RWPE2 (cell line): ENCODE data around the gene WNT16.

ENCODE experiments used
- ATAC-seq: fragments of 200-7000 bp; cut with Tn5 transposase; 3 replicates; pipeline ENCODE4 v1.9.1; 2021; ENCODE audit warnings: low read depth
- DNase-seq: peaks from one replicate; pipeline ENCODE4 v3.0.0-alpha.2; 2020; ENCODE audit warnings: low spot score
- H3K27ac ChIP-seq: fragments of 450-650 bp; 2 replicates; pipeline ENCODE4 v1.5.1; 2017; ENCODE audit warnings: mild to moderate bottlenecking; ENCODE audit not compliant: poor library complexity, severe bottlenecking
- H3K27me3 ChIP-seq: fragments of 250-450 bp; sonication (Bioruptor Pico); 2 replicates; pipeline ENCODE4 v1.5.1; 2021; ENCODE audit warnings: mild to moderate bottlenecking, moderate library complexity; ENCODE audit not compliant: insufficient read depth, poor library complexity, severe bottlenecking
- H3K36me3 ChIP-seq: fragments of 250-450 bp; sonication (Bioruptor Pico); 2 replicates; pipeline ENCODE4 v1.5.1; 2020; ENCODE audit warnings: low read depth, mild to moderate bottlenecking, moderate library complexity
- H3K4me1 ChIP-seq: fragments of 250-450 bp; sonication (Bioruptor Pico); 2 replicates; pipeline ENCODE4 v1.5.1; 2021; ENCODE audit warnings: mild to moderate bottlenecking, moderate library complexity; ENCODE audit not compliant: insufficient read depth, poor library complexity, severe bottlenecking
- H3K4me3 ChIP-seq: fragments of 250-450 bp; sonication (Bioruptor Pico); 2 replicates; pipeline ENCODE4 v1.5.1; 2021; ENCODE audit warnings: mild to moderate bottlenecking, moderate library complexity; ENCODE audit not compliant: severe bottlenecking
- H3K9me3 ChIP-seq: fragments of 250-450 bp; sonication (Bioruptor Pico); 2 replicates; pipeline ENCODE4 v1.5.1; 2021; ENCODE audit warnings: mild to moderate bottlenecking, moderate library complexity; ENCODE audit not compliant: severe bottlenecking
- CTCF ChIP-seq: fragments of 450-650 bp; IDR thresholded peaks from one replicate; pipeline ENCODE4 v1.5.1; 2017; ENCODE audit warnings: mild to moderate bottlenecking, moderate library complexity; ENCODE audit not compliant: poor library complexity, severe bottlenecking

The WNT16 gene

GRCh38 chr7:121342631-121343030, 13.8 kb downstream of the WNT16 start:
- no peaks in the 10 kb centered on the region for H3K36me3 ChIP-seq
- no peak overlapping the region for H3K4me3 ChIP-seq
- no peaks in the 10 kb centered on the region for H3K9me3 ChIP-seq
- ATAC-seq (no peak), DNase-seq (no peak)
- TF ChIP-seq CTCF = no peak
- no peaks in the 10 kb centered on the region for H3K27me3 ChIP-seq
- H3K27ac ChIP-seq = no peak overlapping the region
- no peaks in the 10 kb centered on the region for H3K4me1 ChIP-seq

- DNase-seq (no peak), ATAC-seq (no peak)
- Histone ChIP-seq H3K4me1 (no peaks in the 10 kb centered on the region), H3K36me3 (no peaks in the 10 kb centered on the region), H3K4me3 (no peak overlapping the region), H3K9me3 (no peaks in the 10 kb centered on the region), H3K27ac (no peak overlapping the region), H3K27me3 (no peaks in the 10 kb centered on the region)
- TF ChIP-seq CTCF = no peak
These were observed 14.5 kb downstream of the WNT16 start for GRCh38 chr7:121343302-121343701.

GRCh38 chr7:121344093-121344492, 15.3 kb downstream of the WNT16 start:
- Histone ChIP-seq H3K4me3 (no peak overlapping the region), H3K36me3 (no peaks in the 10 kb centered on the region), H3K27me3 (no peaks in the 10 kb centered on the region), H3K9me3 (no peaks in the 10 kb centered on the region), H3K4me1 (no peaks in the 10 kb centered on the region), H3K27ac (no peak overlapping the region)
- ATAC-seq (no peak), DNase-seq (no peak)
- TF ChIP-seq CTCF = no peak

- no peaks in the 10 kb centered on the region for H3K9me3 ChIP-seq
- DNase-seq (no peak), ATAC-seq (no peak)
- no peaks in the 10 kb centered on the region for H3K36me3 ChIP-seq
- no peak overlapping the region for H3K27ac ChIP-seq
- no peaks in the 10 kb centered on the region for H3K27me3 ChIP-seq
- no peak overlapping the region for H3K4me3 ChIP-seq
- no peaks in the 10 kb centered on the region for H3K4me1 ChIP-seq
- TF ChIP-seq CTCF = no peak
These were observed 15.7 kb downstream of the WNT16 start for GRCh38 chr7:121344497-121344896.

GRCh38 chr7:121351682-121352081, 22.9 kb downstream of the WNT16 start:
- Histone ChIP-seq H3K27ac (no peak overlapping the region), H3K4me1 (no peaks in the 10 kb centered on the region), H3K36me3 (peaks cover 51% of the 10 kb centered on the region), H3K27me3 (no peaks in the 10 kb centered on the region), H3K9me3 (no peaks in the 10 kb centered on the region), H3K4me3 (no peak overlapping the region)
- TF ChIP-seq CTCF = no peak
- ATAC-seq (no peak), DNase-seq (no peak)
